Thymus (tissue), 11 donors: Measurements from ENCODE around the gene SYNPO2. TPM values are rescaled to one million over a fixed set of nuclear protein-coding genes. Genes with fewer than 3 reads are reported as not detected.

Experiments used
- DNase-seq, 9 donors: peaks; one replicate each; pipeline ENCODE4 v3.0.0-alpha.2; 2013; ENCODE audit warnings: low spot score in 9 of 9, low read depth in 6 of 9, missing footprints in 1 of 9
- H3K27ac ChIP-seq, 2 donors: one replicate each; pipeline ENCODE4 v1.5.1; 2013; ENCODE audit warnings: control low read depth in 1 of 2, low read depth in 1 of 2, low read length in 1 of 2, mild to moderate bottlenecking in 1 of 2, moderate library complexity in 1 of 2
- H3K27me3 ChIP-seq, 2 donors: one replicate each; pipeline ENCODE4 v1.5.1; 2013; ENCODE audit warnings: low read length in 1 of 2; ENCODE audit not compliant: control insufficient read depth in 2 of 2, insufficient read depth in 1 of 2
- H3K36me3 ChIP-seq, 2 donors: one replicate each; pipeline ENCODE4 v1.5.1; 2013; ENCODE audit warnings: low read length in 1 of 2, mild to moderate bottlenecking in 1 of 2, moderate library complexity in 1 of 2; ENCODE audit not compliant: control insufficient read depth in 2 of 2, insufficient read depth in 2 of 2
- H3K4me1 ChIP-seq, 2 donors: one replicate each; pipeline ENCODE4 v1.5.1; 2013; ENCODE audit warnings: low read length in 2 of 2; ENCODE audit not compliant: control insufficient read depth in 2 of 2, insufficient read depth in 2 of 2
- H3K4me3 ChIP-seq, 2 donors: one replicate each; pipeline ENCODE4 v1.5.1; 2013; ENCODE audit warnings: low read length in 2 of 2, control low read depth in 1 of 2, mild to moderate bottlenecking in 1 of 2
- H3K9me3 ChIP-seq, 2 donors: one replicate each; pipeline ENCODE4 v1.5.1; 2013; ENCODE audit warnings: low read length in 1 of 2, mild to moderate bottlenecking in 1 of 2; ENCODE audit not compliant: control insufficient read depth in 2 of 2, insufficient read depth in 1 of 2
- WGBS: extraction: QIAGEN DNeasy Blood & Tissue Kit; methylation state at CpG from one replicate; pipeline ENCODE4 v1.1.7; 2013; 5-methylcytosine and 5-hydroxymethylcytosine counted together
- polyA plus RNA-seq: library from polyadenylated mRNA; stranded (reverse); fragments of 200-250 nt; gene quantifications from one replicate; pipeline ENCODE4 v1.2.3, GENCODE V29; 2013
- total RNA-seq: library from RNA; stranded (reverse); fragments of 120-200 nt; gene quantifications from one replicate; pipeline ENCODE4 v1.2.4, GENCODE V29; 2013
- donor health status: healthy.

SYNPO2 gene
- total and polyA plus RNA-seq, 2 donors: 15.8 to 31.3 TPM

GRCh38 chr4:119032921-119033685 is 144.4 kb downstream of the SYNPO2 start:
- Histone ChIP-seq H3K4me3 (no peak overlapping the region), H3K9me3 (no peaks in the 10 kb centered on the region), H3K27me3 (no peaks in the 10 kb centered on the region), H3K4me1 (no peaks in the 10 kb centered on the region), H3K27ac (no peak overlapping the region), H3K36me3 (no peaks in the 10 kb centered on the region)
- no peak for DNase-seq
- 81% methylated on average over 6 of the region's 6 CpGs for WGBS

GRCh38 chr4:119034276-119035008 is 145.8 kb downstream of the SYNPO2 start:
- Histone ChIP-seq H3K4me1 (no peaks in the 10 kb centered on the region), H3K9me3 (no peaks in the 10 kb centered on the region), H3K4me3 (no peak overlapping the region), H3K27ac (no peak overlapping the region), H3K27me3 (no peaks in the 10 kb centered on the region), H3K36me3 (no peaks in the 10 kb centered on the region)
- WGBS: 86% methylated on average over 4 of the region's 4 CpGs
- DNase-seq: no peak

- no peaks in the 10 kb centered on the region for H3K4me1 ChIP-seq
- no peaks in the 10 kb centered on the region for H3K36me3 ChIP-seq
- no peaks in the 10 kb centered on the region for H3K9me3 ChIP-seq
- DNase-seq: no peak
- 96% methylated on average over 8 of the region's 8 CpGs for WGBS
- H3K27ac ChIP-seq: no peak overlapping the region
- H3K4me3 ChIP-seq: no peak overlapping the region
- H3K27me3 ChIP-seq: no peaks in the 10 kb centered on the region
Measured at GRCh38 chr4:119035951-119036737, 147.5 kb downstream of the SYNPO2 start.

GRCh38 chr4:119037709-119038108 is 149.1 kb downstream of the SYNPO2 start:
- no peaks in the 10 kb centered on the region for H3K36me3 ChIP-seq

DNA sequence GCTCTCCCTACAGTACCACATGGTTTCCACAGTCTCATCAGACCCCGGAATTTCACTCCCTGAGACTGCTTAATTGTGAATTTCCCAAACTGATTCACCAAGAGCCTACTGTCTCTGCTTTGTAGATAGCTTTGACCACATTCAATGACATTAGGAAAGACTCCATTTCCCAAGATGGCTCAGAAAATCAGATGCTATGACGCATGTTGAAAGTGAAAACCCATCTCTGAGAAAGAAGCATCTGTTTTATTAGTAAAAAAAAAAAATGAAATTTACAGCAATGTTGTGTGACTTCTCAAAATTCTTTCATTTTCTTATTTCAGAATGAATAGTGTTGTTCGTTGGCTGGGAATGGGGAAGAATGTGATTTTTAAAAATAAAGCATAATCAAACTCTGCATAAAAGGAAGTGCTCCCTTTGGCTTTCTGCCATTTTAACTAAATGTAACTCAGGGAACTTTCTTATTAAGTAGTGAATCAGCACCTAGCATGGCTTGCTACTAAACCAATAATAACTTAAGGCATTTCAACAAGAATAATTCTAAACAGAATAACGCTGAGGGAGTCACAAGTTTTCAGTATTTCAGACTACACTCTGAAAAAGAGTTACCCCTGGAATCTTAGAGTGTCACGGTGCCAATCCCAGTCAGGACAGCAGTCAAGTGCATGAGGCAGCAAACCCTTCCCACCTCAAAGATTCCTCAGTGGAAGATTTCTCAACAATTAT is 149.6 kb downstream of the SYNPO2 start:
- H3K4me1 ChIP-seq: no peaks in the 10 kb centered on the region
- peak in 1 of 9 donors; percentile 14 for DNase-seq
- no peak overlapping the region for H3K4me3 ChIP-seq
- no peaks in the 10 kb centered on the region for H3K36me3 ChIP-seq
- no peak overlapping the region for H3K27ac ChIP-seq
- H3K27me3 ChIP-seq: no peaks in the 10 kb centered on the region
- no peaks in the 10 kb centered on the region for H3K9me3 ChIP-seq
- 68% methylated on average over 5 of the region's 5 CpGs for WGBS

More at GRCh38 chr4:119037709-119038108, 149.1 kb downstream of the SYNPO2 start:
- Histone ChIP-seq H3K9me3 (no peaks in the 10 kb centered on the region), H3K27ac (no peak overlapping the region), H3K27me3 (no peaks in the 10 kb centered on the region), H3K4me1 (no peaks in the 10 kb centered on the region), H3K4me3 (no peak overlapping the region)
- DNase-seq: no peak
- WGBS: 94% methylated on average over 1 of the region's 1 CpG

DNA sequence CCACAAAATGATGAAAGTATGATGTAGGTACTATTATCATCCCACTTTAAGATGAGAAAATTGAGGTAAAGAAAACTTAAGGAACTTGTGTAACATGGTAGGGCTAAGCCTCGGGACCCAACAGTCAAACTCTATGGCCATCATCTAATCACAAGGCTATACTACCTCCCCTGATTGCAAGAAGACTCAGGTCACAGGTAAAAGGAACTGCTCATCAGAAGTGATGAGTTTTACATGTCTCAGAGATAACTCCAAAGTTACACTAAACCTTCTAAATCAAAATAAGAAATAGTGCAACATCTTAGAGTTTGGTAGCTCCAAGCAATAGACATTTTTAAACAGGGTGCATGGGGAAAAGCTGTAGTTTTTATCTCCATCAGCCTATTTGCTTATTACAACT is 150.5 kb downstream of the SYNPO2 start:
- Histone ChIP-seq H3K9me3 (no peaks in the 10 kb centered on the region), H3K27me3 (no peaks in the 10 kb centered on the region), H3K36me3 (no peaks in the 10 kb centered on the region), H3K27ac (no peak overlapping the region), H3K4me3 (no peak overlapping the region), H3K4me1 (no peaks in the 10 kb centered on the region)
- 97% methylated on average over 1 of the region's 1 CpG for WGBS
- no peak for DNase-seq

DNA sequence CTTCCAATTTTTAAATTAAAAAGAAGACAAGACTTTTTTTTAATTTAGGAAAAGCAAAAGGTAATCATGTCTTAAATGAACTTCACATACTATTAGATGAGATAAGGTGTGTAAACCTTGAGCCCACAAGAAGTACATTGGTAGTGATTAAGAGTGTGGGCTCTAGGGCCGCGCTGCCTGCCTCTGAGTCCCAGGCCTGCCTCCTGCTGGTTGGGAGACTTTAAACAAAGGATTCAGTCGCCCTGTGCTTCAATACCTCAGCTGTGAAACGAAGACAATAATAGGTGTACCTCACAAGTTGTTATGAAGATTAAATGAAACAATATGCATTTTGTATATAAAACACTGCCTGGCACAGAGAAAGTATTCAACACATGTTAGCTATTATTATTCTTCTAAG is 151.1 kb downstream of the SYNPO2 start:
- DNase-seq: no peak
- Histone ChIP-seq H3K27ac (peak overlapping the region in 1 of 2 donors; percentile 8), H3K9me3 (no peaks in the 10 kb centered on the region), H3K36me3 (no peaks in the 10 kb centered on the region), H3K27me3 (no peaks in the 10 kb centered on the region), H3K4me3 (no peak overlapping the region), H3K4me1 (no peaks in the 10 kb centered on the region)
- 92% methylated on average over 4 of the region's 4 CpGs for WGBS

DNA sequence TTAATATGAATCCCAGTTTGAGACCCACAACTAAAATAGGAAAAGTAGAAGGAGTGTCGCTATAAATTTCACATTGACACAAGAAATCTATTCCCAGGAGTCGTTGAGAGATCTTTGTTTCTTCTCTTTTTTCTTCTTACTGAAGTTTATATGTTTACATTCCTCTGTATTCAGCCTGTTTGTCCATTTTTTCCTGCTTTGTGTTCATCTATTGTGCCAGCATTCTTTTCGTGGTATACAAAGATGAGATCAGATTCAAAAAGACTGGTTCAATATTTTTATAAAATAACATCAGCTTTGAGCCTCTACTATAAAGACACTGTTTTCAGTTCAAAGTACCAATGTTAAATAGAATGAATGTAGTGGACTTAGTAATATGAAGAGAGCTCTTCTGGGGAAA is 151.6 kb downstream of the SYNPO2 start:
- Histone ChIP-seq H3K27me3 (no peaks in the 10 kb centered on the region), H3K27ac (no peak overlapping the region), H3K36me3 (no peaks in the 10 kb centered on the region), H3K4me1 (no peaks in the 10 kb centered on the region), H3K4me3 (no peak overlapping the region), H3K9me3 (no peaks in the 10 kb centered on the region)
- DNase-seq: no peak
- 96% methylated on average over 3 of the region's 3 CpGs for whole genome bisulfite sequencing
